GM12865 (cell line): ENCODE measurements around the gene CDC42EP5.

Source experiments
- DNase-seq: peaks from one replicate; pipeline ENCODE4 v3.0.0; 2010; ENCODE audit warnings: low read depth
- H3K4me3 ChIP-seq: 2 replicates; pipeline ENCODE4 v1.5.1; 2011; ENCODE audit warnings: mild to moderate bottlenecking, low read depth, low read length, control low read depth
- CTCF ChIP-seq: IDR thresholded peaks from 2 replicates; pipeline ENCODE4 v1.5.1; 2011; ENCODE audit warnings: low read length, control low read depth, low read depth, inconsistent platforms; ENCODE audit not compliant: insufficient read depth; ENCODE audit errors: missing control alignments

Gene CDC42EP5

GRCh38 chr19:54453921-54454780 is 18.9 kb downstream of the CDC42EP5 start:
- DNase-seq, result no peak
- no peak for TF ChIP-seq CTCF
- H3K4me3 ChIP-seq, result no peak overlapping the region

GRCh38 chr19:54452626-54453025 is 20.5 kb downstream of the CDC42EP5 start:
- H3K4me3 ChIP-seq, result no peak overlapping the region
- no peak for DNase-seq
- TF ChIP-seq CTCF, result no peak

- no peak for TF ChIP-seq CTCF
- H3K4me3 ChIP-seq, result no peak overlapping the region
- DNase-seq, result no peak
These were observed 21.1 kb downstream of the CDC42EP5 start for GRCh38 chr19:54451997-54452396.

GRCh38 chr19:54451331-54451871 is 21.7 kb downstream of the CDC42EP5 start:
- DNase-seq, result no peak
- peak overlapping the region; percentile 83 for H3K4me3 ChIP-seq
- no peak for TF ChIP-seq CTCF

GRCh38 chr19:54449701-54450069 is 23.4 kb downstream of the CDC42EP5 start:
- no peak for TF ChIP-seq CTCF
- DNase-seq, result no peak
- peak overlapping the region; percentile 83 for H3K4me3 ChIP-seq

DNA sequence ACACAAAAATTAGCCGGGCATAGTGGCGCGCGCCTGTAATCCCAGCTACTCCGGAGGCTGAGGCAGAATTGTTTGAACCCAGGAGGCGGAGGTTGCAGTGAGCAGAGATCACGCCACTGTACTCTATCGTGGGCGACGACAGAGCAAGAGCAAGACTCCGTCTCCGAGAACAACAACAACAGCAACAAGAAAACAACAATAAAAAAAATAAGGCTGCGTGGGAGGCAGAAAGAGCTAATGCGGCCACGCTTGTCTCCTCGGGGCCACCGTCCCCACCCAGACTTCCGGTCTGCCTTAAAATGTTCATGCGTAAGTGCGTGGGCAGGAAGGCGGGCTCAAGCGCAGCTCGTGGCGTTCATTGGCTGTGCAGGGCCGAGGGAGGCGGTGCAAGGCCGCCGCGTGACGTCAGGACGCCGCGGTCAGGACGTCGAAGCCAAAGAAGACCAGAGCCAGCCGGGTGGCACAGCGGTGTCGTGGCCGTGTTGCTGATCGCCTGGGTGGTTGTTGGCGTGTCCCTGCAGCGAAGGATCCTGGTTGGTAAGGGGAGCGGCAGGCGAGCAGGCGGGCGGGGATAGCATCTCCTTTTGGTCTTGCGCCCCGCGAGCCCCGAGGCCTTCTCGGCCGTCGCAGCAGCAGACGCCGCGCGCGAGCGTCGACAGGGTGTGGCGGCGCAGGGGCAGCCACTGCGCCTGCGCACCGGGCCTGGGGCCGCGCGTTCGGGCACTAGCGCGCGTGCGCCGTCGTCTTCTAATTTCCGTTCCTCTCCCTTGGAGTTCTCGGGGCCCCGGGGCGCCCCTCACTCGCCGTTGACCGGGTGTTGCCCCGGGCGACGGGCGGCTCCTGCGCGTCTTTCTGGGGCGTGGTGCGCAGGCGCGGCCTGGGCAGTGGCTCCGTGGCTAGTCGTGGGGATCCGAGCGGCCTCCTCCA is 24.1 kb downstream of the CDC42EP5 start, which contains the start of gene LENG8:
Gene LENG8, plus strand, starts transcription at position 426 of the 927 bp plus-strand sequence. CDS start 2,146 bp downstream, outside the sequence.
- H3K4me3 ChIP-seq, result peak within 1 kb of the TSS; percentile 83
- no peak for TF ChIP-seq CTCF
- DNase-seq, result peak; percentile 99
